Measurements from ENCODE around the gene MLH1.

DNA sequence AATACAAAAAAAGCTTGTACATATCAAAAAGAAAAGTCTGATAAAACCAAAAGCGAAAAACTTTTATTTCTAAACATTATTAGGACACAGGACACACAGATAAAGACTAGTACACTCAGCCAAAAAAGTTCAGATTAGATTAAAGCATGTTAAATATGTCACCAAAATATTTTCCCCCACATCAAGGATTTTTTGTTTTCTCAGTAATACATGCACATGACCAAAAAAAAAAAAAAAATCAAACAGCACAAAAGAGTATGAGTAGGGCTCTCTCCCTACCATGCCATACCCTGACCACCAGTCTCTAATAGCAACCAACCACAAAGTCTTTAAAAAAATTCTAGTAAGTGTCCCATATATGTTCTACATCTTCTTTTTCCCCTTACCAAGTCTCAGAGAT lies 103.7 kb downstream of the MLH1 start:
- TF ChIP-seq, protein P1, sequence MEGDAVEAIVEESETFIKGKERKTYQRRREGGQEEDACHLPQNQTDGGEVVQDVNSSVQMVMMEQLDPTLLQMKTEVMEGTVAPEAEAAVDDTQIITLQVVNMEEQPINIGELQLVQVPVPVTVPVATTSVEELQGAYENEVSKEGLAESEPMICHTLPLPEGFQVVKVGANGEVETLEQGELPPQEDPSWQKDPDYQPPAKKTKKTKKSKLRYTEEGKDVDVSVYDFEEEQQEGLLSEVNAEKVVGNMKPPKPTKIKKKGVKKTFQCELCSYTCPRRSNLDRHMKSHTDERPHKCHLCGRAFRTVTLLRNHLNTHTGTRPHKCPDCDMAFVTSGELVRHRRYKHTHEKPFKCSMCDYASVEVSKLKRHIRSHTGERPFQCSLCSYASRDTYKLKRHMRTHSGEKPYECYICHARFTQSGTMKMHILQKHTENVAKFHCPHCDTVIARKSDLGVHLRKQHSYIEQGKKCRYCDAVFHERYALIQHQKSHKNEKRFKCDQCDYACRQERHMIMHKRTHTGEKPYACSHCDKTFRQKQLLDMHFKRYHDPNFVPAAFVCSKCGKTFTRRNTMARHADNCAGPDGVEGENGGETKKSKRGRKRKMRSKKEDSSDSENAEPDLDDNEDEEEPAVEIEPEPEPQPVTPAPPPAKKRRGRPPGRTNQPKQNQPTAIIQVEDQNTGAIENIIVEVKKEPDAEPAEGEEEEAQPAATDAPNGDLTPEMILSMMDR (IDR thresholded peaks at IDR 0.05; ENCODE audit: low read length) = no peak
- TF ChIP-seq EZH2 (optimal IDR thresholded peaks at IDR 0.05; ENCODE audit: low read depth, low read length) (no peak), EZH2phosphoT487 (IDR thresholded peaks at IDR 0.05; ENCODE audit: low read length) (no peak)
